GM12878 (cell line): ENCODE measurements around the gene GNAL. TPM values are rescaled to one million over a fixed set of nuclear protein-coding genes. Genes with fewer than 3 reads are reported as not detected.

Experiments used
- ATAC-seq: fragments of 200-7000 bp; cut with Tn5 transposase; 3 replicates; pipeline ENCODE4 v1.9.1; 2020; ENCODE audit warnings: mild to moderate bottlenecking, moderate library complexity
- BruUV-seq: library from RNA; stranded (reverse); fragments of 400-500 nt; replicated peaks from 2 replicates; lab custom pipeline; 2021; lab: Mats Ljungman, UMichigan
- CTCF ChIA-PET: fragments of 300-600 bp; sonication (Branson Sonifier 250); formaldehyde crosslinking; extraction: SDS; loops from one replicate; lab custom pipeline; 2021; ENCODE audit warnings: inconsistent platforms; lab: Yijun Ruan, JAX
- POLR2A ChIA-PET: fragments of 350-600 bp; formaldehyde crosslinking; extraction: SDS; loops from one replicate; lab custom pipeline; 2021; ENCODE audit warnings: inconsistent platforms; lab: Charles Lee
- RAD21 ChIA-PET: fragments of 300-600 bp; sonication (Branson Sonifier 250); formaldehyde crosslinking; loops from one replicate; lab custom pipeline; 2023; ENCODE audit warnings: antibody characterized with exemption; ENCODE audit not compliant: unreplicated experiment; lab: Charles Lee
- SMC1A ChIA-PET: fragments of 300-600 bp; sonication (Branson Sonifier 250); formaldehyde crosslinking; loops from one replicate; lab custom pipeline; 2023; ENCODE audit not compliant: unreplicated experiment, uncharacterized antibody; lab: Charles Lee
- DNase-seq: peaks from one replicate; pipeline ENCODE4 v3.0.0-alpha.2; 2011; ENCODE audit warnings: low read depth, low spot score
- FAIRE-seq: peaks from 3 replicates; lab custom pipeline; 2011; peaks lifted over from hg19 to GRCh38; lab: Jason Lieb, UNC
- H2AFZ ChIP-seq: 2 replicates; pipeline ENCODE4 v1.6.0; 2011; ENCODE audit warnings: low read depth, low read length, control low read depth; ENCODE audit not compliant: control insufficient read depth
- H3K27ac ChIP-seq: 2 replicates; pipeline ENCODE4 v1.5.1; 2011; ENCODE audit warnings: control low read depth; ENCODE audit not compliant: control insufficient read depth, insufficient read depth
- H3K27me3 ChIP-seq, 2 experiments: replicated peaks in 1 of 2; 2 replicates each; pipeline versions ENCODE4 v1.6.0 to v1.6.1; 2011; ENCODE audit warnings: low read length in 1 of 2; ENCODE audit not compliant: control insufficient read depth in 2 of 2, insufficient read depth in 2 of 2
- H3K36me3 ChIP-seq, 2 experiments: 2 replicates each; pipeline ENCODE4 v1.5.1; 2011; ENCODE audit warnings: low read length in 1 of 2; ENCODE audit not compliant: control insufficient read depth in 2 of 2, insufficient read depth in 2 of 2
- H3K4me1 ChIP-seq: 2 replicates; pipeline ENCODE4 v1.6.1; 2011; ENCODE audit warnings: mild to moderate bottlenecking, low read length, moderate library complexity, mixed read lengths; ENCODE audit not compliant: control insufficient read depth, insufficient read depth
- H3K4me2 ChIP-seq: 2 replicates; pipeline ENCODE4 v1.6.0; 2011; ENCODE audit warnings: control low read depth; ENCODE audit not compliant: control insufficient read depth, insufficient read depth
- H3K4me3 ChIP-seq: fragments of 200-600 bp; sonication (generic); 2 replicates; pipeline ENCODE4 v1.5.1; 2016
- H3K79me2 ChIP-seq: 2 replicates; pipeline ENCODE4 v1.6.0; 2011; ENCODE audit warnings: low read length; ENCODE audit not compliant: control insufficient read depth, insufficient read depth
- H3K9ac ChIP-seq: 2 replicates; pipeline ENCODE4 v1.8.0; 2011; ENCODE audit warnings: low read length, control low read depth, mixed read lengths; ENCODE audit not compliant: control insufficient read depth, insufficient read depth
- H3K9me3 ChIP-seq: replicated peaks from 3 replicates; pipeline ENCODE4 v1.5.1; 2011; ENCODE audit warnings: mild to moderate bottlenecking, low read length; ENCODE audit not compliant: control insufficient read depth, insufficient read depth
- H4K20me1 ChIP-seq: 2 replicates; pipeline ENCODE4 v1.6.0; 2011; ENCODE audit not compliant: control insufficient read depth, insufficient read depth
- ESRRA ChIP-seq: IDR thresholded peaks from 2 replicates; pipeline ENCODE4 v1.6.1; 2012; ENCODE audit warnings: mild to moderate bottlenecking, low read length, improper control_type of control experiment
- JUNB ChIP-seq: IDR thresholded peaks from 2 replicates; pipeline ENCODE4 v1.6.1; 2016; ENCODE audit warnings: antibody characterized with exemption, mild to moderate bottlenecking
- NBN ChIP-seq: fragments of 450-650 bp; IDR thresholded peaks from 2 replicates; pipeline ENCODE4 v1.6.1; 2016
- NR2F1 ChIP-seq: fragments of 450-650 bp; conservative IDR thresholded peaks from 2 replicates; pipeline ENCODE4 v1.6.1; 2017; ENCODE audit warnings: mild to moderate bottlenecking
- POLR2AphosphoS2 ChIP-seq: IDR thresholded peaks from 2 replicates; pipeline ENCODE4 v1.6.1; 2011; ENCODE audit warnings: low read depth, mild to moderate bottlenecking, low read length, improper control_type of control experiment, moderate library complexity
- RB1 ChIP-seq: fragments of 450-650 bp; formaldehyde crosslinking; IDR thresholded peaks from 2 replicates; pipeline ENCODE4 v1.6.1; 2017; ENCODE audit warnings: mild to moderate bottlenecking, borderline replicate concordance
- RELA ChIP-seq: fragments of 450-650 bp; IDR thresholded peaks from 2 replicates; pipeline ENCODE4 v1.8.0; 2014; ENCODE audit warnings: borderline replicate concordance; ENCODE audit not compliant: partially characterized antibody
- SIX5 ChIP-seq: IDR thresholded peaks from 2 replicates; pipeline ENCODE4 v1.6.1; 2011; ENCODE audit warnings: mild to moderate bottlenecking, low read depth, low read length, moderate library complexity; ENCODE audit not compliant: severe bottlenecking
- SREBF2 ChIP-seq: IDR thresholded peaks from 2 replicates; pipeline ENCODE4 v1.6.1; 2012; ENCODE audit warnings: mild to moderate bottlenecking, low read length
- STAT3 ChIP-seq: IDR thresholded peaks from 2 replicates; pipeline ENCODE4 v1.6.1; 2011; ENCODE audit warnings: low read depth, low read length, improper control_type of control experiment
- TBL1XR1 ChIP-seq: IDR thresholded peaks from 2 replicates; pipeline ENCODE4 v1.6.1; 2012; ENCODE audit warnings: low read depth, low read length, improper control_type of control experiment
- TCF12 ChIP-seq: IDR thresholded peaks from 2 replicates; pipeline ENCODE4 v1.6.1; 2011; ENCODE audit warnings: low read depth, mild to moderate bottlenecking, low read length
- ZNF217 ChIP-seq: fragments of 450-650 bp; IDR thresholded peaks from 2 replicates; pipeline ENCODE4 v1.6.1; 2017; ENCODE audit warnings: antibody characterized with exemption, mild to moderate bottlenecking
- ZSCAN29 ChIP-seq: fragments of 450-650 bp; IDR thresholded peaks from 2 replicates; pipeline ENCODE4 v1.6.1; 2017; ENCODE audit warnings: mild to moderate bottlenecking, moderate library complexity
- WGBS: methylation state at CpG from one replicate; pipeline ENCODE4 v1.1.6; 2016; ENCODE audit warnings: low lambda C conversion rate; ENCODE audit not compliant: insufficient replicate concordance, insufficient coverage; ENCODE audit errors: missing lambda C conversion rate; 5-methylcytosine and 5-hydroxymethylcytosine counted together
- in situ Hi-C: fragments of 300-500 bp; cut with MboI; formaldehyde crosslinking; loops from 9 replicates; pipeline ENCODE4 v1.14.3; 2018; ENCODE audit warnings: mixed read lengths
- intact Hi-C: fragments of 100-400 bp; cut with micrococcal nuclease; formaldehyde crosslinking; loops from one replicate; pipeline ENCODE4 v1.14.2; 2022; ENCODE audit not compliant: unreplicated experiment
- polyA plus RNA-seq, 11 experiments: library from polyadenylated mRNA; depleted of rRNA in 4 of 11; unstranded in 6 of 11; stranded (reverse) in 5 of 11; fragments of >200 nt; fragmentation: Nextera tagmentation in 4 of 11; fragmentation: Illumina TruSeq in 1 of 11; extraction: Ambion mirVana in 4 of 11; extraction: Trizol in 1 of 11; gene quantifications; 1 replicate in 1 of 11; 2 replicates in 10 of 11; pipeline versions ENCODE4 v1.2.1 to v1.2.3, GENCODE V29; 2011 to 2016; ENCODE audit warnings: inconsistent platforms in 2 of 11, missing spikeins in 2 of 11, low read depth in 1 of 11
- total RNA-seq, 4 experiments: library from RNA; depleted of rRNA in 3 of 4; stranded (reverse); fragments of >200 nt in 3 of 4; fragmentation: Illumina TruSeq in 1 of 4; extraction: Trizol in 1 of 4; gene quantifications; 2 replicates each; pipeline versions ENCODE4 v1.2.1 to v1.2.3, GENCODE V29; 2013 to 2021
- TF ChIP-seq, protein P1 (sequence below): IDR thresholded peaks from 2 replicates; pipeline ENCODE4 v1.6.1; 2011; ENCODE audit warnings: low read depth, mild to moderate bottlenecking, low read length, moderate library complexity, borderline replicate concordance; ENCODE audit errors: extremely low read depth
- TF ChIP-seq, protein P2 (sequence below): fragments of 450-650 bp; formaldehyde crosslinking; IDR thresholded peaks from 2 replicates; pipeline ENCODE4 v1.4.0; 2022; ENCODE audit warnings: mild to moderate bottlenecking, moderate library complexity
- TF ChIP-seq, protein P3 (sequence below), 3 experiments: IDR thresholded peaks in 2 of 3; conservative IDR thresholded peaks in 1 of 3; 2 replicates each; pipeline ENCODE4 v1.5.1; 2011; ENCODE audit warnings: low read depth in 3 of 3, low read length in 3 of 3, mild to moderate bottlenecking in 3 of 3, control low read depth in 2 of 3, moderate library complexity in 2 of 3, inconsistent platforms in 1 of 3, mixed read lengths in 1 of 3; ENCODE audit not compliant: control insufficient read depth in 2 of 3, insufficient read depth in 1 of 3; ENCODE audit errors: extremely low read depth in 1 of 3
- TF ChIP-seq, protein P4 (sequence below): IDR thresholded peaks from 2 replicates; pipeline ENCODE4 v1.6.1; 2011; ENCODE audit warnings: borderline replicate concordance, low read depth, mild to moderate bottlenecking, moderate library complexity, mixed read lengths, low read length; ENCODE audit not compliant: insufficient read depth; ENCODE audit errors: extremely low read length

The GNAL gene
- total and polyA plus RNA-seq, 10 of the 15 experiments (the other 5 are each of a cell fraction or from before 2014, with no cell fraction given), result 0.02 to 0.39 (median 0.05) TPM; not detected in 5

DNA sequence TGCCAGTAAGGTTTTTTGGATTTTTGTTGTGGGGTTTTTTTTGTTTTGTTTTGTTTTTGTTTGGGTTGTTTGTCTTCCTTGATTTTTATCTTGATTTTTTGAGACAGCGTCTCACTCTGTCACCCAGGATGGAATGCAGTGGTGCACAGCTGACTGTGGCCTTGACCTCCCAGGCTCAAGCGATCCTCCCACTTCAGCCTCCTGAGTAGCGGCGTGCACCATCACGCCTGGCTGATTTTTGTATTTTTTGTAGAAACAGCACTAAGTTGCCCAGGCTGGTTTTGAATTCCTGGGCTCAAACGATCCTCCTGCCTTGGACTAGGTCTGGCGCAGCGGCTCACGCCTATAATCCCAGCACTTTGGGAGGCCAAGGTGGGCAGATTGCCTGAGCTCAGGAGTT, 202.7 kb downstream of the GNAL start:
- intact Hi-C loops, result no loop called here
- no peak for ATAC-seq
- in situ Hi-C loops, result no loop called here
- Histone ChIP-seq H3K27me3 (no peaks in the 10 kb centered on the region), H3K9ac (no peak overlapping the region), H2AFZ (no peak overlapping the region), H3K9me3 (no peaks in the 10 kb centered on the region), H4K20me1 (no peaks in the 10 kb centered on the region), H3K4me3 (no peak overlapping the region), H3K79me2 (no peaks in the 10 kb centered on the region), H3K4me2 (no peak overlapping the region), H3K36me3 (peaks cover 2 to 5% of the 10 kb centered on the region in 2 experiments; a peak in 3 of 4 replicates), H3K27ac (no peak overlapping the region), H3K4me1 (no peaks in the 10 kb centered on the region)
- no TSS peak for BruUV-seq
- SMC1A ChIA-PET, result interaction anchor here (1.4 kb wide), 1 partner anchor 11 kb away, joined by 3 read pairs; no protein-coding TSS in a partner anchor
- DNase-seq, result no peak
- CTCF ChIA-PET, result no interaction called here
- RAD21 ChIA-PET, result interaction anchor here (0.6 kb wide), 1 partner anchor 63 kb away, joined by 3 read pairs; no protein-coding TSS in a partner anchor
- FAIRE-seq, result no peak
- WGBS, result 94% methylated on average over 9 of the region's 9 CpGs
- POLR2A ChIA-PET, result no interaction called here
- TF ChIP-seq ZNF217, result no peak
- no peak for TF ChIP-seq TCF12
- TF ChIP-seq, protein P1, sequence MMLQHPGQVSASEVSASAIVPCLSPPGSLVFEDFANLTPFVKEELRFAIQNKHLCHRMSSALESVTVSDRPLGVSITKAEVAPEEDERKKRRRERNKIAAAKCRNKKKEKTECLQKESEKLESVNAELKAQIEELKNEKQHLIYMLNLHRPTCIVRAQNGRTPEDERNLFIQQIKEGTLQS, result no peak
- no peak for TF ChIP-seq SIX5
- TF ChIP-seq RELA, result no peak
- no peak for TF ChIP-seq SREBF2
- no peak for TF ChIP-seq STAT3
- no peak for TF ChIP-seq RB1
- TF ChIP-seq, protein P2, sequence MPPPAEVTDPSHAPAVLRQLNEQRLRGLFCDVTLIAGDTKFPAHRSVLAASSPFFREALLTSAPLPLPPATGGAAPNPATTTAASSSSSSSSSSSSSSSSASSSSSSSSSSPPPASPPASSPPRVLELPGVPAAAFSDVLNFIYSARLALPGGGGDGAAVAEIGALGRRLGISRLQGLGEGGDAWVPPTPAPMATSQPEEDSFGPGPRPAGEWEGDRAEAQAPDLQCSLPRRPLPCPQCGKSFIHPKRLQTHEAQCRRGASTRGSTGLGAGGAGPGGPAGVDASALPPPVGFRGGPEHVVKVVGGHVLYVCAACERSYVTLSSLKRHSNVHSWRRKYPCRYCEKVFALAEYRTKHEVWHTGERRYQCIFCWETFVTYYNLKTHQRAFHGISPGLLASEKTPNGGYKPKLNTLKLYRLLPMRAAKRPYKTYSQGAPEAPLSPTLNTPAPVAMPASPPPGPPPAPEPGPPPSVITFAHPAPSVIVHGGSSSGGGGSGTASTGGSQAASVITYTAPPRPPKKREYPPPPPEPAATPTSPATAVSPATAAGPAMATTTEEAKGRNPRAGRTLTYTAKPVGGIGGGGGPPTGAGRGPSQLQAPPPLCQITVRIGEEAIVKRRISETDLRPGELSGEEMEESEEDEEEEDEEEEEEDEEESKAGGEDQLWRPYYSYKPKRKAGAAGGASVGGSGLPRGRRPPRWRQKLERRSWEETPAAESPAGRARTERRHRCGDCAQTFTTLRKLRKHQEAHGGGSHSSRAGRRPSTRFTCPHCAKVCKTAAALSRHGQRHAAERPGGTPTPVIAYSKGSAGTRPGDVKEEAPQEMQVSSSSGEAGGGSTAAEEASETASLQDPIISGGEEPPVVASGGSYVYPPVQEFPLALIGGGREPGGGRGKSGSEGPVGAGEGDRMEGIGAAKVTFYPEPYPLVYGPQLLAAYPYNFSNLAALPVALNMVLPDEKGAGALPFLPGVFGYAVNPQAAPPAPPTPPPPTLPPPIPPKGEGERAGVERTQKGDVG (CRISPR knock-in tag), result no peak
- no peak for TF ChIP-seq POLR2AphosphoS2
- TF ChIP-seq, protein P3, sequence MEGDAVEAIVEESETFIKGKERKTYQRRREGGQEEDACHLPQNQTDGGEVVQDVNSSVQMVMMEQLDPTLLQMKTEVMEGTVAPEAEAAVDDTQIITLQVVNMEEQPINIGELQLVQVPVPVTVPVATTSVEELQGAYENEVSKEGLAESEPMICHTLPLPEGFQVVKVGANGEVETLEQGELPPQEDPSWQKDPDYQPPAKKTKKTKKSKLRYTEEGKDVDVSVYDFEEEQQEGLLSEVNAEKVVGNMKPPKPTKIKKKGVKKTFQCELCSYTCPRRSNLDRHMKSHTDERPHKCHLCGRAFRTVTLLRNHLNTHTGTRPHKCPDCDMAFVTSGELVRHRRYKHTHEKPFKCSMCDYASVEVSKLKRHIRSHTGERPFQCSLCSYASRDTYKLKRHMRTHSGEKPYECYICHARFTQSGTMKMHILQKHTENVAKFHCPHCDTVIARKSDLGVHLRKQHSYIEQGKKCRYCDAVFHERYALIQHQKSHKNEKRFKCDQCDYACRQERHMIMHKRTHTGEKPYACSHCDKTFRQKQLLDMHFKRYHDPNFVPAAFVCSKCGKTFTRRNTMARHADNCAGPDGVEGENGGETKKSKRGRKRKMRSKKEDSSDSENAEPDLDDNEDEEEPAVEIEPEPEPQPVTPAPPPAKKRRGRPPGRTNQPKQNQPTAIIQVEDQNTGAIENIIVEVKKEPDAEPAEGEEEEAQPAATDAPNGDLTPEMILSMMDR (IDR thresholded peaks at IDR 0.05 in 2 of 3, conservative IDR thresholded peaks at IDR 0.05 in 1 of 3; ENCODE audit: control insufficient read depth in 2 of 3, extremely low read depth in 1 of 3, insufficient read depth in 1 of 3, low read depth in 3 of 3, low read length in 3 of 3), result no peak
- no peak for TF ChIP-seq NBN
- TF ChIP-seq TBL1XR1, result no peak
- TF ChIP-seq ZSCAN29, result no peak
- TF ChIP-seq NR2F1, result no peak
- TF ChIP-seq, protein P4, sequence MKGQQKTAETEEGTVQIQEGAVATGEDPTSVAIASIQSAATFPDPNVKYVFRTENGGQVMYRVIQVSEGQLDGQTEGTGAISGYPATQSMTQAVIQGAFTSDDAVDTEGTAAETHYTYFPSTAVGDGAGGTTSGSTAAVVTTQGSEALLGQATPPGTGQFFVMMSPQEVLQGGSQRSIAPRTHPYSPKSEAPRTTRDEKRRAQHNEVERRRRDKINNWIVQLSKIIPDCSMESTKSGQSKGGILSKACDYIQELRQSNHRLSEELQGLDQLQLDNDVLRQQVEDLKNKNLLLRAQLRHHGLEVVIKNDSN, result no peak
- TF ChIP-seq ESRRA, result no peak
- no peak for TF ChIP-seq JUNB
